Stimulated activated CD4-positive, alpha-beta T cell treated with anti-CD3 and anti-CD28 coated beads, Interleukin-1b, Interleukin-23, amount 100 ng/mL, for 48 hours (primary cell): ENCODE measurements around the gene ADAT1.
"Not testable (repeated sequence)": the region's sequence is repeated elsewhere in the genome, so short reads cannot be mapped to it uniquely, and the experiment has no call there.

Experiments used
- DNase-seq: peaks from one replicate; pipeline ENCODE4 v3.0.0-alpha.2; 2020

The ADAT1 gene

GRCh38 chr16:75618780-75619179 is 4.3 kb downstream of the ADAT1 start:
- DNase-seq = no peak

DNA sequence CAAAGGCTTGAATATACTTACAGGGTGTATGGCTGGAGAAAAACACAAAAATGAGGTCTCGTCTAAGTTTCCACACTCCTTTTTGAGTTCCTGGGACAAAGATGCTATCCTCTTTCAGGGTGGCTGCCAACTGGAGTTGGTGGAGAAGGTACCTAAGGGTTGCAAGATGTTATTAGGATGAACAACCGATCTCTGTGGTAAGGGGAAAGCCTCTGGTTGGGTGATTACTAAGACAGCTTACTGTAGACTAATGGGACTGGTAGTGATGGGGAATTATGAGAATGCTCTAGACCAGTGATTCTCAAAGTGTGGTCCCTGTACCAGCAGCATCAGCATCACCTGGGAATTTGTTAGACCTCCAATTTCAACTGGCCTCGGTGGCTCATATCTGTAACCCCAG is 6.0 kb downstream of the ADAT1 start:
- DNase-seq = no peak

GRCh38 chr16:75616521-75617010 is 6.5 kb downstream of the ADAT1 start:
- DNase-seq = no peak

DNA sequence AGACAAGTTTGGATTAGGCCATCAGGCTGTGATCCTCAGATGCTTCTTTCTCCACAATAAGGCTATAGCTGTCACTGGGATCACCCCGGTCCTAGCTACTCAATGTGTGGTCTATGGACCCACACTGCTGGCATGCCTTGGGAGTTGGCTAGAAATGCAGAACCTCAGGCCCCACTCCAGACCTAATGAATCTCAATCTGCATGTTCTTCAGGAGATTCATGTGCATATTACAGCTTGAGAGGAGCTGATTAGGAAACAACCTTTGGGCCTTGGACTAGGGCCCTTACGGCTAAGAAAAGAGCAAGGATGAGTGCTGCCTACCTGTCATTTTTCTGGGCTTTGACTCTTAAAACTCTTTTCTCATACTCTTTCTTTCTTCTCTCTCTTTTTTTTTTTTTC is 7.5 kb downstream of the ADAT1 start:
- DNase-seq = no peak

- no peak for DNase-seq
These were observed 8.8 kb downstream of the ADAT1 start for GRCh38 chr16:75614066-75614897.

DNA sequence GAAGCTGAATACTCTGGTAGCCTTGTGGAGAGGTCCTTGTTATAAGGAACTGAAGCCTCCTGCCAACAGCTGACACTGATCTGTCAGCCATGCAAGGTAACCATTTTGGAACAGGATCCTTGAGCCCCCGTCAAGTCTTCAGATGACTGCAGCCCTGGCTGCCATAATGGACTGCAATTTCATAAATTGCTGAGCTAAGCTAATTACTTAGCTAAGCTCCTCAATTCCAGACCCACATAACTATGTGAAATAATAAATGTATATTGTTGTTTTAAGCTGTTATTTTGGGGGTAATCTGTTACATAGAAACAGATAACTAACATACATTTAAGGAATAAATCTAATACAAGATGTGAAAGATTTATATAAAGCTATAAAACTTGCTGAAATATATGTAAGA is 16.6 kb downstream of the ADAT1 start:
- DNase-seq = no peak

- no peak for DNase-seq
These were observed 19.8 kb downstream of the ADAT1 start for GRCh38 chr16:75603241-75603640.

GRCh38 chr16:75599452-75600277 is 23.4 kb downstream of the ADAT1 start:
- DNase-seq = no peak

DNA sequence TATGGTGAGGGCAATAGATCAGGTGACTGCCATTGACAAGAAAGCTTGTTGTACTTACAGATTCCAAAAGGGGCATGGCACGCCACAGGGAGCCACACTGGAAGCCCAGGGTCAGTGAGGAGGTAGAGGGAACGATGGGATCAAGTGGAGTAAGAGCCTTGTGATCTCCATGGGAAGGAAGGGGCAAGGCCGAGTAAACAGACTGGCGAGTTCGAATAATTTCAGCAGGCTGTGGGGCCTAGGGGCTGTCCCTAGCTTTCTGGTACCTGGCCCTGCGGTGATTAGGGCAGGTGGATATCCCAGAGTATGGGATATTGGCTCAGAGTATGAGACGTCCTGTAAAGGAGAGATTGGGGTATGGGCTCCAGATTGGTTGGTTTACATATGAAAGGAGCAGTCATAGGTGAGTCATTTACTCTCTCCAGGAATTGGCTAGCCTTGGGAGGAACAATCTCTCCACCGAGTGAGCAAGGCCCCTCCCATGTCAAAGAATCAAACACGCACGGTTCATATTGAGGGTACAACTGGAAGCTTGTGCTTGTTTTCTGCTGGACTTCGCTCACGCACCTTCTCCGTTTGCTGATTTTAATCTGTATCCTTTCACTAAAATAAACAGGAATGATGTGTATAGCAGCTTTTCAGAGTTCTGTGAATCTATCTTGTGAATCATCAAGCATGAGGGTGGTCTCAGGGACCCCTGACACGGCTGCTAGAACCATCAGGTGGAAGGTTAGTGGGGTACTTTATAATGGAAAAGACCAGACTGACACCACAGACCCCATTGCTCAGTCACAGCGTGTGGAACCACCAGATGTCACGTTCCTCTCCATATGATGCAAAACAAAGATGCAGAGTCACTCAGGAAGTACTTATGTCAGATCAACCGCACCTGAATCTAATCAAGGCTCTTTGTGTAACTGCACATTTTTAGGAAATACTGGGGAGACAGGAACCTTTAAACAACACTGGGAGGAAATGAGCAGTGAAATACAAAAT is 29.0 kb downstream of the ADAT1 start:
- peak; percentile 13 for DNase-seq

- no peak for DNase-seq
These were observed 29.8 kb downstream of the ADAT1 start for GRCh38 chr16:75593308-75593707.

DNA sequence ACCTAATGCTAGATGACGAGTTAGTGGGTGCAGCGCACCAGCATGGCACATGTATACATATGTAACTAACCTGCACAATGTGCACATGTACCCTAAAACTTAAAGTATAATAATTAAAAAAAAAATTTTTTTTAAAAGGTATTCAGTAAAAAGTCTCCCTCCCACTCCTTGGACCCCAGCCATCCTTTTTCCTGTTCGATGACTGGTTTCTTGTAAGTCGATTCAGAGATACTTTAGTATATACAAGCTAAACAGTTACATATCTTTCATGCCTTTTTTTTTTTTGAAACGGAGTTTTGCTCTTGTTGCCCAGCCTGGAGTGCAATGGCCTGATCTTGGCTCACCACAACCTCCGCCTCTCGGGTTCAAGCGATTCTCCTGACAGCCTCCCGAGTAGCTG is 31.2 kb downstream of the ADAT1 start:
- DNase-seq = not testable (repeated sequence)

- DNase-seq = no peak
These were observed 31.9 kb downstream of the ADAT1 start for GRCh38 chr16:75590920-75591843.

DNA sequence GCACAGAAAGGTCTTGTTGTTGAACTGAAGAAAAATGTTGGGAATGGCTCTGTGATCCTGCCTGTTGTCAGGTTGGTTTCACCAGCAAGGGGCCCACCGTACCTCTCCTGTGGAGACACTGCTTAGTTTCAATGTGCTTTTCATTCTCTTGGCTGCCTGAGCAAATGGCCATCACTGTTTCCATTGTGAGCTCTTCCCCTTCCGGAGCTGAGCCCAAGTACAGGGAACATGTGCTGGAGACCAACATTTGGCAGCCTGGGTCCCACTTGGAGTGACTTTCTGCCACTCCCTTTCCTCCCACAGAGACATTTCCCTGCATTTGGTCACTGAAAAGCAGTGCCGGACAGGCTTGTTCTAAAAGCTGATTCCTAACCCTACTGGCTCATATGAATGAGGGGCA is 33.8 kb downstream of the ADAT1 start:
- DNase-seq = no peak

DNA sequence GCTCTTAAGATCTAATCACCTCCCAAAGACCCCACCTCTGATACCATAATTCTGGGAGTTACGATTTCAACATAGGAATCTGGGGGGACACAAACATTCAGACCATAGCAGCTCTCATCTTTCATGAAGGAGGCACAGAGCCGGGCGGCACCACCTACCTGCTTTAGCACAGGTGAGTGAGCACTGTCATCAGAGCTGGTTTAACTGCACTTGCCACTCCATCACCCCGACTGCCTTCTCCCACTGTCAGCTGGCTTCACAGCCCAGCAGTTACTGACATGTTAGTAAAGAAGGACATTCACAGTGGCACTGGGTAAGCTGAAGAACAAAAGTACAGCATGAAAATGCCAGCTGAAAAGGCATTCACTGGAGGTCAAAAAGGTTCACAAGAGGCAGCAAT is 34.4 kb downstream of the ADAT1 start:
- DNase-seq = no peak

GRCh38 chr16:75584108-75584507 is 39.0 kb downstream of the ADAT1 start:
- DNase-seq = no peak

- DNase-seq = no peak
These were observed 43.7 kb downstream of the ADAT1 start for GRCh38 chr16:75579281-75579834.

- no peak for DNase-seq
These were observed 44.4 kb downstream of the ADAT1 start for GRCh38 chr16:75578725-75579124.

GRCh38 chr16:75578212-75578611 is 44.9 kb downstream of the ADAT1 start:
- DNase-seq = no peak

DNA sequence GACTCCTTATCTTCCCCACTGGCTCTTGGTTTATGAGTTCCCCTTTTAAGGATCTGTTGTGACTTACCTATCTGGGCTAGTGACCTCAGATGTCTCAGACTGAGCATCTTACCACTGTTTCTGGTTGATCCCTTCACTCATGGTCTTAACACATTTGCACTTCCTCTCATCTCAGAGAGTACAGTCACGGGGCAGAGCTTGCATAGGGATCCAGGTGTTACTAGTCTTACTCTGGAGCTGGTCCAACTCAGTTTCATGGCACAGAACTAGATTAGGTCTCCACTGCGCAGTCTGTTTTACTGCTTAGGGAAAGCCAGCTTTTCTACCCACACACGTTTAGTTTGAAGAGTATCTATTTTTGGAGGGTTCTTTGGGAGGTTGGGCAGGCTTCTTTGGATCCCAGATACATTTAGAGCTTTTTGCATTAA is 46.7 kb downstream of the ADAT1 start:
- DNase-seq = no peak

- DNase-seq = no peak
These were observed 47.1 kb downstream of the ADAT1 start for GRCh38 chr16:75575958-75576357.

DNA sequence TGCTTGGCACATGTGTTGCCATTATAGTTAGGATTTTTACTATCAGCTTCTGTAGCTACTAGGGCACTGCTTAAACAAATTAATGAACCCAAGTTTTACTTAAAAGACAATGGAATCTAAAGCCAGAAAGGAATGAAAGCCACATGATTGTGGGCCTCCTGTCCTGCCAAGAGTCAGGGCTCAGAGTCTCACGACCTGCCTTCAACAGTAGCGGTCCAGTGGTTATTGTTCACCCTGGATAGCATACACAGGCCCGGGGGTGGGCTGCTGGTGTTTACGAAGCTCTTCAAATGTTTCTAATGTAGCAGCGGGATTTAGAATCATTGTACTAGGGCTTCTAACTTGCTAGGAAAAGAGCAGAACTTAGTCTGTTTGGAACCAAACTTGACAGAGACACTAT is 49.1 kb downstream of the ADAT1 start:
- no peak for DNase-seq
